PC-3 (cell line): ENCODE data around the gene B4GALT7. TPM values are rescaled to one million over a fixed set of nuclear protein-coding genes. Genes with fewer than 3 reads are reported as not detected.

Source experiments
- ATAC-seq: fragments of 200-7000 bp; cut with Tn5 transposase; 2 replicates; pipeline ENCODE4 v1.9.1; 2020; ENCODE audit warnings: mild to moderate bottlenecking, moderate library complexity
- BruUV-seq: library from RNA; stranded (reverse); fragments of 400-500 nt; replicated peaks from 2 replicates; lab custom pipeline; 2021; lab: Mats Ljungman, UMichigan
- CTCF ChIA-PET: fragments of 300-600 bp; sonication (Branson Sonifier 250); formaldehyde crosslinking; loops from one replicate; lab custom pipeline; 2022; ENCODE audit warnings: antibody characterized with exemption; lab: Charles Lee
- POLR2A ChIA-PET: fragments of 300-600 bp; sonication (Branson Sonifier 250); formaldehyde crosslinking; loops from one replicate; lab custom pipeline; 2022; ENCODE audit warnings: antibody characterized with exemption; ENCODE audit not compliant: unreplicated experiment; lab: Charles Lee
- DNase-seq: peaks from one replicate; pipeline ENCODE4 v3.0.0-alpha.2; 2015
- H2AFZ ChIP-seq: fragments of 300-600 bp; sonication (generic); 2 replicates; pipeline ENCODE4 v1.6.0; 2016; ENCODE audit warnings: antibody characterized with exemption, low read length
- H3F3A ChIP-seq: fragments of 300-600 bp; sonication (generic); one replicate; pipeline ENCODE4 v1.6.0; 2017; ENCODE audit warnings: antibody characterized with exemption, low read length, control low read depth, mild to moderate bottlenecking; ENCODE audit not compliant: unreplicated experiment
- H3K27ac ChIP-seq: fragments of 300-600 bp; sonication (generic); 2 replicates; pipeline ENCODE4 v1.5.1; 2016; ENCODE audit warnings: mild to moderate bottlenecking, low read length
- H3K27me3 ChIP-seq: fragments of 300-600 bp; sonication (generic); 2 replicates; pipeline ENCODE4 v1.6.1; 2016; ENCODE audit warnings: low read length, mixed read lengths
- H3K36me3 ChIP-seq: fragments of 300-600 bp; sonication (generic); 2 replicates; pipeline ENCODE4 v1.6.1; 2016; ENCODE audit warnings: low read depth, mixed run types, low read length, mixed read lengths
- H3K4me1 ChIP-seq: fragments of 300-600 bp; sonication (generic); 2 replicates; pipeline ENCODE4 v1.5.1; 2016; ENCODE audit warnings: low read length; ENCODE audit not compliant: insufficient read depth
- H3K4me2 ChIP-seq: fragments of 300-600 bp; sonication (generic); 2 replicates; pipeline ENCODE4 v1.6.0; 2016; ENCODE audit warnings: low read length
- H3K4me3 ChIP-seq: fragments of 300-600 bp; sonication (generic); 2 replicates; pipeline ENCODE4 v1.5.1; 2016; ENCODE audit warnings: mild to moderate bottlenecking, low read length, mixed read lengths
- H3K79me2 ChIP-seq: fragments of 300-600 bp; sonication (generic); 2 replicates; pipeline ENCODE4 v1.6.1; 2017; ENCODE audit warnings: low read length, mixed read lengths
- H3K9ac ChIP-seq: fragments of 300-600 bp; sonication (generic); 2 replicates; pipeline ENCODE4 v1.6.0; 2016; ENCODE audit warnings: mild to moderate bottlenecking, low read length
- H3K9me2 ChIP-seq: fragments of 300-600 bp; sonication (generic); replicated peaks from 2 replicates; pipeline ENCODE4 v1.6.1; 2016; ENCODE audit warnings: mixed run types, low read length, mixed read lengths
- H3K9me3 ChIP-seq: fragments of 300-600 bp; sonication (generic); 2 replicates; pipeline ENCODE4 v1.6.1; 2016; ENCODE audit warnings: low read length, mixed read lengths
- H4K20me1 ChIP-seq: fragments of 300-600 bp; sonication (generic); 2 replicates; pipeline ENCODE4 v1.6.1; 2016; ENCODE audit warnings: low read length, mixed read lengths
- CTCF ChIP-seq: fragments of 300-600 bp; sonication (generic); conservative IDR thresholded peaks from 2 replicates; pipeline ENCODE4 v1.5.1; 2017; ENCODE audit warnings: antibody characterized with exemption, low read depth, mild to moderate bottlenecking, low read length
- EZH2 ChIP-seq: fragments of 300-600 bp; sonication (generic); IDR thresholded peaks from one replicate; pipeline ENCODE4 v1.6.1; 2017; ENCODE audit warnings: antibody characterized with exemption, mild to moderate bottlenecking, low read length; ENCODE audit not compliant: unreplicated experiment
- EZH2phosphoT487 ChIP-seq: fragments of 300-600 bp; sonication (generic); IDR thresholded peaks from 2 replicates; pipeline ENCODE4 v1.6.1; 2018; ENCODE audit warnings: mild to moderate bottlenecking, antibody characterized with exemption, low read length, borderline replicate concordance
- intact Hi-C: fragments of 100-400 bp; cut with micrococcal nuclease; formaldehyde crosslinking; loops from 2 replicates; pipeline ENCODE4 v1.9.0; 2023
- total RNA-seq: library from RNA; depleted of rRNA; stranded (reverse); fragments of >200 nt; gene quantifications from 2 replicates; pipeline ENCODE4 v1.2.3, GENCODE V29; 2014

Gene B4GALT7
- total RNA-seq, 1 experiment from 2014 or later, result 33.8 TPM

- Histone ChIP-seq H3K9me3 (no peaks in the 10 kb centered on the region), H2AFZ (no peak overlapping the region), H3K9me2 (no peaks in the 10 kb centered on the region), H3K9ac (no peak overlapping the region), H3F3A (no peaks in the 10 kb centered on the region), H3K27me3 (no peaks in the 10 kb centered on the region), H3K27ac (no peak overlapping the region), H3K4me1 (peaks cover 9% of the 10 kb centered on the region; the same call in 1 of the 2 replicates), H3K79me2 (peaks cover 16% of the 10 kb centered on the region), H3K4me2 (peak overlapping the region; percentile 100; the same call in 1 of the 2 replicates), H3K36me3 (peaks cover under 1% of the 10 kb centered on the region; the same call in 1 of the 2 replicates), H4K20me1 (no peaks in the 10 kb centered on the region), H3K4me3 (no peak overlapping the region)
- ChIA-PET CTCF (no interaction called here), POLR2A (no interaction called here)
- peak; percentile 31 for DNase-seq
- BruUV-seq, result no TSS peak
- intact Hi-C loops, result loop anchor here (2.0 kb wide), 1 partner anchor 85 kb away; the partner anchor contains the start of gene DDX41
- ATAC-seq, result no peak
- TF ChIP-seq CTCF (peak; percentile 46; the same call in 1 of the 2 replicates), EZH2phosphoT487 (no peak), EZH2 (no peak)
These were observed 1.9 kb downstream of the B4GALT7 start for GRCh38 chr5:177601577-177602457.

GRCh38 chr5:177602458-177602830, 2.5 kb downstream of the B4GALT7 start:
- BruUV-seq, result no TSS peak
- TF ChIP-seq EZH2phosphoT487 (no peak), EZH2 (no peak), CTCF (no peak)
- no peak overlapping the region for H3K9ac ChIP-seq
- ATAC-seq (no peak), DNase-seq (no peak)
- ChIA-PET CTCF (no interaction called here), POLR2A (no interaction called here)
- H4K20me1 ChIP-seq, result no peaks in the 10 kb centered on the region
- H3K27me3 ChIP-seq, result no peaks in the 10 kb centered on the region
- H3K79me2 ChIP-seq, result peaks cover 16% of the 10 kb centered on the region
- no peak overlapping the region for H3K27ac ChIP-seq
- no peaks in the 10 kb centered on the region for H3K36me3 ChIP-seq
- H3F3A ChIP-seq, result no peaks in the 10 kb centered on the region
- H3K9me3 ChIP-seq, result no peaks in the 10 kb centered on the region
- no peaks in the 10 kb centered on the region for H3K9me2 ChIP-seq
- H3K4me1 ChIP-seq, result peaks cover 9% of the 10 kb centered on the region; the same call in 1 of the 2 replicates
- no peak overlapping the region for H2AFZ ChIP-seq
- H3K4me2 ChIP-seq, result no peak overlapping the region
- H3K4me3 ChIP-seq, result no peak overlapping the region
- intact Hi-C loops, result no loop called here

- H4K20me1 ChIP-seq, result no peaks in the 10 kb centered on the region
- H3K27ac ChIP-seq, result no peak overlapping the region
- DNase-seq, result no peak
- no peak for ATAC-seq
- H3K79me2 ChIP-seq, result peaks cover 16% of the 10 kb centered on the region
- H3K4me2 ChIP-seq, result no peak overlapping the region
- H3K36me3 ChIP-seq, result no peaks in the 10 kb centered on the region
- no peak overlapping the region for H2AFZ ChIP-seq
- no peaks in the 10 kb centered on the region for H3K27me3 ChIP-seq
- TF ChIP-seq EZH2phosphoT487 (no peak), EZH2 (no peak), CTCF (no peak)
- no TSS peak for BruUV-seq
- intact Hi-C loops, result no loop called here
- H3K4me3 ChIP-seq, result no peak overlapping the region
- H3K4me1 ChIP-seq, result peaks cover 9% of the 10 kb centered on the region; the same call in 1 of the 2 replicates
- no peaks in the 10 kb centered on the region for H3K9me2 ChIP-seq
- ChIA-PET POLR2A (no interaction called here), CTCF (no interaction called here)
- no peaks in the 10 kb centered on the region for H3F3A ChIP-seq
- H3K9me3 ChIP-seq, result no peaks in the 10 kb centered on the region
- no peak overlapping the region for H3K9ac ChIP-seq
These were observed 3.7 kb downstream of the B4GALT7 start for GRCh38 chr5:177603631-177604030.
